Stimulated activated CD8-positive, alpha-beta memory T cell treated with anti-CD3 and anti-CD28 coated beads, Interleukin-4, amount 100 ng/mL, for 4 hours (primary cell): ENCODE measurements around the gene TMEM235.
A peak's percentile ranks its signal among the peaks of the same experiment; 100 is the strongest.

Experiments
- DNase-seq, 2 donors: peaks; one replicate each; pipeline ENCODE4 v3.0.0-alpha.2; 2020; ENCODE audit warnings: low read depth in 2 of 2, low spot score in 1 of 2

The TMEM235 gene

GRCh38 chr17:78269955-78270381, 38.5 kb downstream of the TMEM235 start:
- no peak for DNase-seq

- DNase-seq = no peak
These were observed 40.2 kb downstream of the TMEM235 start for GRCh38 chr17:78271419-78272170.

GRCh38 chr17:78272181-78272913, 40.9 kb downstream of the TMEM235 start:
- no peak for DNase-seq

- DNase-seq = no peak
These were observed 41.5 kb downstream of the TMEM235 start for GRCh38 chr17:78272914-78273258.

DNA sequence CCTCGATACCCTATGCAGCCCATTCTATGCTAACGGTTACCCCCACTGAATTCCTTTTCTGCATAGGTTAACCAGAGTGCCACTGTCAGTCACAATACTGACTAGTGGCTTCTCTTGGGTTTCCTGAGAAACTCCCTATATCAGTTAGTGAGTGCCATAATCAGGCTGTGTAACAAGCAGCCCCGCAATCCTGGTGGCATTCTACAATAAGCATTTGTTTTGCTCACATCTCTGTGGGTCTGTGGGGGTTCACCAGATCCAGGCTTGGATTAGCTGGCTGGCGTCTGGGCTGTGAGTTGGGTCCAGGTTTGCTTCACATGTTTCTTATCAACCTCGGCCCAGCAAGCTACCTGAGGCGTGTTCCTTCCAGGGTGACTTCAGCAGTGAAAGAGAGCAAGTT, 42.4 kb downstream of the TMEM235 start:
- DNase-seq = no peak

DNA sequence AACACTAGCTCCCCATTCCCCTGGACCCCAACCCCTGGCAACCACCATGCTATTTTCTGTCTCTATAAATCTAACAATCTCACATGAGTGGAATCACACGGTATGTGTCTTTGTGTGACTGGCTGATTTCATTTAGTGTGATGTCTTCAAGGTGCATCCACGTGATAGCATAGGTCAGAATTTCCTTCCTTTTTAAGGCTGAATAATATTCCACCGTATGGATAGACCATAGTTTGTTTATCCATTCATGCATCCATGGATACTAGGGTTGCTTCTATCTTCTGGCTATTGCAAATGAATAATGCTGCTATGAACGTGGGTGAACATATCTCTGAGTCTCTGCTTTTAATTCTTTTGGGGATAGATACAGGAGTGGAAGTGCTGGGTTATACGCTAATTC, 43.9 kb downstream of the TMEM235 start:
- DNase-seq = no peak

DNA sequence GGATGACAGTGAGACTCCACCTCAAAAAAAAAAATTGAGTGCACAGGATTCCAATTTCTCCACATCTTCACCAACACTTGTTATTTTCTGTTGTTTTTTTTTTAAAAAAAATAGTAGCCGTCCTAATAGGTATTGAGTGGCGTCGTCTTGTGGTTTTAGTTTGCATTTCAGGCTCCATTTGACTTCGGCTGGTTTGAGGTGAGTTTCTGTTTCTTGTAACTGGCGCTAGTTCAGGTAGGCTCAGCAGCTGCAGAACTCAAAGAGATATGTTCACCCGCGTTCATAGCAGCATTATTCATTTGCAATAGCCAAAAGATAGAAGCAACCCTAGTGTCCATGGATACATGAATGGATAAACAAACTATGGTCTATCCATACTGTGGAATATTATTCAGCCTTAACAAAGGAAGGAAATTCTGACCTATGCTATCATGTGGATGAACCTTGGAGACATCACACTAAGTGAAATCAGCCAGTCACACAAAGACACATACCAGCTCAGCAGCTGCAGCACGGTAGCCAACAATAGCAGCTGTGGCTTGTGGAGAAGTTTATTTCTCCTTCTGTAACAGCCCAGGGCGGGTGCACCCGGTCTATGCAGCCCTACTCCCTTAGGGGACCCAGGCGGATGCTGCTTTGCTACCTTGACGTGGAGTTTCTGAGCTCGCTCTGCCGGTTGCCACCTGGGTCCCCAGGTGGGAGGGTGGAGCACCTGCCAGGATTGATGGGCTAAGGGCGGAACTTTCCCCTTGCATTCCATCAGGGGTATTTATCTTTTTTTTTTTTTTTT, 44.9 kb downstream of the TMEM235 start:
- DNase-seq = no peak

- no peak for DNase-seq
These were observed 46.8 kb downstream of the TMEM235 start for GRCh38 chr17:78278139-78278741.

- DNase-seq = no peak
These were observed 48.0 kb downstream of the TMEM235 start for GRCh38 chr17:78279360-78279990.

- DNase-seq = no peak
These were observed 49.9 kb downstream of the TMEM235 start for GRCh38 chr17:78281249-78281845.

DNA sequence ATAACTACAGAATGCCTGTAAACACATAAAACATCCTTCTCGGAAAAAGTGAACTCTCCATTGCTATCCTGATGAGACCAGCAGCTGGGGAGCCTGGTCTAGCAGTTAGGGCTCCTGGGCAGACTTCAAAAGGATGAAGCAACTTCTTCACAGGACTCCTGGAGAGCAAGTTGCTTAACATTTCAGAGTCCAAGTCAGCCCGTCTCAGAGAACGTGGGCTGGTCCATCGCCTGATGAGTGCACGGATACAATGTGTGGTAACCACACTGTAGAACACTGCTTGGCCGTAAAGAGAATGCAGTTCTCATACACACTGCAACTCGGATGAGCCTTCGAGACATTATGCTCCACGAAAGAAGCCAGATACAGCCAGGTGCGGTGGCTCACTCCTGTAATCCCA, 52.7 kb downstream of the TMEM235 start:
- no peak for DNase-seq

DNA sequence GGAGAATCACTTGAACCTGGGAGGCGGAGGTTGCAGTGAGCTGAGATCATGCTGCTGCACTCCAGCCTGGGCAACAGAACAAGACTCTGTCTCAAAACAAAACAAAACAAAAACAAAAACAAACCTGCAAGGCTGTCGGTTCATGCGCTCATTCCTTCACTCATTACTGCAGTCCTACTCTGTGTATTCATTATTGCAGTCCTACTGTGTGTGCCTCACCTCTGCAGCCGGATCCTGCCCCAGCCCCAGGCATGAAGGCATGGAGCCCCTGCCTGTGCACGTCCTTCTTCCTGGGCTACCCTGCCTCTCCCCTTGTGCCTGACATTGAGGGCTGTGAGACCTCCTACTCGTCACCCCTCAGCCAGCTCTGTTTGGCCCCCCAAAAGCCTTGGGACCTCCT, 57.6 kb downstream of the TMEM235 start:
- DNase-seq = no peak

DNA sequence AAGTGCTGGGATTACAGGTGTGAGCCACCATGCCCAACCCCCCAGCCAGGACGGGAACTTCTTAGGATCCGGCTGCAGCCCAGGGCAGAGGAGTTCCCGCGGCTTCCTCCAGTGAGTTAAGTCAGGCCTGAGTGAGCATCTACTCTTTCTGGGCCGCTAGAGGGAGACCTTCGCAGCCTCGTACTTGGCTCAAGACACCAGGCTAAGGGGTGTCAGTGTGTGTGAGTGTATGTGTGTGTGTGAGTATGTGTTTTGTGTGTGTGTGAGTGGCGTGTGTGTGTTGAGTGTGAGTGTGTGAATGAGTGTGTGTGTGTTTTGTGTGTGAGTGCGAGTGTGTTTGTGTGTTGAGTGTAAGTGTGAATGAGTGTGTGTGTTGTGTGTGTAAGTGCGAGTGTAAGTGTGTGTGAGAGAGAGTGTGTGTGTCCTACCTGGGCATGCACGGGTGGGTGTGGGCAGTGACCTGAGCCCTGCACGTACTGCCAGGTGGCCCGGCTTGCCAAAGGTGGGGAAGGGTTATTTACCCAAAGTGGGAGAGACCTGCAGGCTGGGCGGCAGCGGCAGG, 58.5 kb downstream of the TMEM235 start:
- DNase-seq = peak; percentile 45 to 48
